HepG2 (cell line): ENCODE results near the gene STN1. TPM values are rescaled to one million over a fixed set of nuclear protein-coding genes. Genes with fewer than 3 reads are reported as not detected.

Experiments
- ARID5B ChIP-seq: IDR thresholded peaks from 2 replicates; pipeline ENCODE4 v1.4.0; 2020; ENCODE audit warnings: mild to moderate bottlenecking, missing genetic modification reagents
- CCAR2 ChIP-seq: fragments of 200-400 bp; formaldehyde crosslinking; optimal IDR thresholded peaks from 2 replicates; pipeline ENCODE3; 2018; ENCODE audit warnings: low read depth, mild to moderate bottlenecking, low read length, moderate library complexity
- CEBPB ChIP-seq: IDR thresholded peaks from 2 replicates; pipeline ENCODE4 v1.6.1; 2011; ENCODE audit warnings: low read depth, low read length, improper control_type of control experiment, borderline replicate concordance
- FOXA1 ChIP-seq, 2 experiments: fragments of 450-650 bp in 1 of 2; sonication (generic) in 1 of 2; formaldehyde crosslinking in 1 of 2; IDR thresholded peaks; 2 replicates each; pipeline versions ENCODE4 v1.4.0 to v1.6.1; 2016 to 2020; ENCODE audit warnings: missing genetic modification reagents in 1 of 2
- GPN1 ChIP-seq: sonication (generic); formaldehyde crosslinking; IDR thresholded peaks from 2 replicates; pipeline ENCODE4 v1.5.1; 2020; ENCODE audit warnings: missing genetic modification reagents, borderline replicate concordance
- HNF4A ChIP-seq: sonication (generic); formaldehyde crosslinking; IDR thresholded peaks from 2 replicates; pipeline ENCODE4 v1.4.0; 2020; ENCODE audit warnings: missing genetic modification reagents
- HNRNPUL1 ChIP-seq: fragments of 200-400 bp; formaldehyde crosslinking; IDR thresholded peaks from 2 replicates; pipeline ENCODE4 v1.6.1; 2017; ENCODE audit warnings: low read depth, mild to moderate bottlenecking, low read length, moderate library complexity
- HOXA9 ChIP-seq: sonication (generic); formaldehyde crosslinking; IDR thresholded peaks from 2 replicates; pipeline ENCODE4 v1.8.1; 2022; ENCODE audit warnings: missing genetic modification reagents, mild to moderate bottlenecking, moderate library complexity, borderline replicate concordance
- MAF1 ChIP-seq: sonication (generic); formaldehyde crosslinking; IDR thresholded peaks from 2 replicates; pipeline ENCODE4 v1.5.0; 2020; ENCODE audit warnings: missing genetic modification reagents, borderline replicate concordance
- MXD4 ChIP-seq: IDR thresholded peaks from 2 replicates; pipeline ENCODE4 v1.6.1; 2016; ENCODE audit warnings: mild to moderate bottlenecking, missing biosample characterization, missing genetic modification reagents
- NFKB2 ChIP-seq: sonication (generic); formaldehyde crosslinking; IDR thresholded peaks from 2 replicates; pipeline ENCODE4 v1.4.0; 2020; ENCODE audit warnings: missing genetic modification reagents, borderline replicate concordance
- NR2F2 ChIP-seq: IDR thresholded peaks from 2 replicates; pipeline ENCODE4 v1.6.1; 2012; ENCODE audit warnings: low read depth, inconsistent platforms, borderline replicate concordance
- PBX3 ChIP-seq: sonication (generic); formaldehyde crosslinking; IDR thresholded peaks from 2 replicates; pipeline ENCODE4 v1.8.1; 2023; ENCODE audit warnings: missing genetic modification reagents, inconsistent platforms, borderline replicate concordance
- RBM39 ChIP-seq: fragments of 200-400 bp; formaldehyde crosslinking; IDR thresholded peaks from one replicate; pipeline ENCODE4 v1.6.1; 2018; ENCODE audit warnings: antibody characterized with exemption, mild to moderate bottlenecking, low read depth, low read length; ENCODE audit not compliant: poor library complexity, severe bottlenecking
- SIX1 ChIP-seq: sonication (generic); formaldehyde crosslinking; IDR thresholded peaks from 2 replicates; pipeline ENCODE4 v1.4.0; 2020; ENCODE audit warnings: missing genetic modification reagents, borderline replicate concordance
- TOPORS ChIP-seq: sonication (generic); formaldehyde crosslinking; IDR thresholded peaks from 2 replicates; pipeline ENCODE4 v1.8.0; 2023; ENCODE audit warnings: mild to moderate bottlenecking, missing genetic modification reagents
- U2AF1 ChIP-seq: fragments of 200-400 bp; formaldehyde crosslinking; optimal IDR thresholded peaks from 2 replicates; pipeline ENCODE3; 2017; ENCODE audit warnings: mild to moderate bottlenecking, low read depth, low read length
- ZNF143 ChIP-seq: sonication (generic); formaldehyde crosslinking; IDR thresholded peaks from 2 replicates; pipeline ENCODE4 v1.4.0; 2020; ENCODE audit warnings: missing genetic modification reagents
- ZNF33A ChIP-seq: sonication (generic); formaldehyde crosslinking; IDR thresholded peaks from 2 replicates; pipeline ENCODE4 v1.5.1; 2020; ENCODE audit warnings: missing genetic modification reagents, mild to moderate bottlenecking, moderate library complexity, borderline replicate concordance
- ZNF451 ChIP-seq: sonication (generic); formaldehyde crosslinking; IDR thresholded peaks from 2 replicates; pipeline ENCODE4 v1.5.0; 2020; ENCODE audit warnings: mild to moderate bottlenecking, missing genetic modification reagents
- ZNF547 ChIP-seq: sonication (generic); formaldehyde crosslinking; IDR thresholded peaks from 2 replicates; pipeline ENCODE4 v1.5.1; 2020; ENCODE audit warnings: mild to moderate bottlenecking, missing genetic modification reagents
- ZNF563 ChIP-seq: sonication (generic); formaldehyde crosslinking; IDR thresholded peaks from 2 replicates; pipeline ENCODE4 v1.8.0; 2022; ENCODE audit warnings: mild to moderate bottlenecking, moderate library complexity, missing genetic modification reagents
- ZNF564 ChIP-seq: sonication (generic); formaldehyde crosslinking; IDR thresholded peaks from 2 replicates; pipeline ENCODE4 v1.8.1; 2023; ENCODE audit warnings: mild to moderate bottlenecking, missing genetic modification reagents
- ZNF589 ChIP-seq: sonication (generic); formaldehyde crosslinking; conservative IDR thresholded peaks from 2 replicates; pipeline ENCODE4 v1.8.0; 2022; ENCODE audit warnings: mild to moderate bottlenecking, moderate library complexity, missing genetic modification reagents
- ZNF619 ChIP-seq: sonication (generic); formaldehyde crosslinking; IDR thresholded peaks from 2 replicates; pipeline ENCODE4 v1.4.0; 2020; ENCODE audit warnings: mild to moderate bottlenecking, missing genetic modification reagents
- ZNF768 ChIP-seq: sonication (generic); formaldehyde crosslinking; IDR thresholded peaks from 2 replicates; pipeline ENCODE4 v1.4.0; 2020; ENCODE audit warnings: missing genetic modification reagents
- polyA plus RNA-seq, 8 experiments: library from polyadenylated mRNA; depleted of rRNA in 3 of 8; stranded (reverse) in 7 of 8; unstranded in 1 of 8; fragments of >200 nt; fragmentation: Illumina TruSeq in 4 of 8; extraction: Trizol in 4 of 8; gene quantifications; 2 replicates each; pipeline versions ENCODE4 v1.2.1 to v1.2.3, GENCODE V29; 2011 to 2016; ENCODE audit warnings: low read depth in 4 of 8, missing spikeins in 1 of 8, mixed read lengths in 1 of 8; ENCODE audit not compliant: insufficient read depth in 1 of 8
- total RNA-seq, 5 experiments: library from RNA; depleted of rRNA; stranded (reverse); fragments of >200 nt; fragmentation: Illumina TruSeq; extraction: Trizol; gene quantifications; 2 replicates each; pipeline ENCODE4 v1.2.3, GENCODE V29; 2016; ENCODE audit warnings: low read depth in 1 of 5

STN1 gene
- total and polyA plus RNA-seq, 2 of the 13 experiments (the other 11 are each of a cell fraction or from before 2014, with no cell fraction given), result 17.6 to 22.7 TPM

GRCh38 chr10:103918053-103918846 lies at the start of gene STN1 (continued):
- TF ChIP-seq ARID5B (CRISPR knock-in tag) (peak; percentile 99), ZNF768 (CRISPR knock-in tag) (no peak; the same call in 1 of the 2 replicates), HNF4A (CRISPR knock-in tag) (peak; percentile 84), PBX3 (CRISPR knock-in tag) (no peak), ZNF564 (CRISPR knock-in tag) (0 out of 2 replicates have a peak, but pooled peaks have one; percentile 4), RBM39 (no peak), MAF1 (0 out of 2 replicates have a peak, but pooled peaks have one; percentile 28), MXD4 (CRISPR knock-in tag) (no peak; the same call in 1 of the 2 replicates), CEBPB (no peak), GPN1 (CRISPR knock-in tag) (no peak), ZNF143 (CRISPR knock-in tag) (no peak), ZNF619 (CRISPR knock-in tag) (no peak), HOXA9 (CRISPR knock-in tag) (no peak), U2AF1 (no peak), ZNF563 (no peak), NFKB2 (CRISPR knock-in tag) (no peak), CCAR2 (no peak), SIX1 (CRISPR knock-in tag) (no peak; the same call in 1 of the 2 replicates), ZNF547 (peak; percentile 51; the same call in 1 of the 2 replicates), TOPORS (CRISPR knock-in tag) (peak; percentile 53), FOXA1 (IDR thresholded peaks at IDR 0.05) (no peak), FOXA1 (CRISPR knock-in tag; IDR thresholded peaks at IDR 0.05) (no peak), ZNF451 (CRISPR knock-in tag) (peak; percentile 31; the same call in 1 of the 2 replicates), ZNF33A (no peak), HNRNPUL1 (no peak), ZNF589 (CRISPR knock-in tag) (no peak), NR2F2 (peak; percentile 65; the same call in 1 of the 2 replicates)
